PC-9 (cell line): ENCODE data around the gene SPIB. TPM values are rescaled to one million over a fixed set of nuclear protein-coding genes. Genes with fewer than 3 reads are reported as not detected.

Experiments used
- Bru-seq: library from RNA; stranded (reverse); fragments of 400-500 nt; gene quantifications from one replicate; lab custom pipeline; 2021; lab: Mats Ljungman, UMichigan
- BruChase-seq, 2 experiments: library from RNA; stranded (reverse); fragments of 400-500 nt; gene quantifications; one replicate each; lab custom pipeline; 2021; lab: Mats Ljungman, UMichigan
- BruUV-seq: library from RNA; stranded (reverse); fragments of 400-500 nt; replicated peaks from 2 replicates; lab custom pipeline; 2021; lab: Mats Ljungman, UMichigan
- CTCF ChIA-PET: fragments of 300-600 bp; sonication (Branson Sonifier 250); formaldehyde crosslinking; loops from one replicate; lab custom pipeline; 2022; ENCODE audit warnings: antibody characterized with exemption; lab: Charles Lee
- POLR2A ChIA-PET: fragments of 300-600 bp; sonication (Branson Sonifier 250); formaldehyde crosslinking; loops from one replicate; lab custom pipeline; 2022; ENCODE audit warnings: antibody characterized with exemption; ENCODE audit not compliant: unreplicated experiment; lab: Charles Lee
- DNase-seq, 2 experiments: peaks; one replicate each; pipeline versions ENCODE4 v3.0.0 to v3.0.0-alpha.2; 2015 to 2022; ENCODE audit warnings: mixed read lengths in 1 of 2
- H2AFZ ChIP-seq: fragments of 200-600 bp; sonication (generic); 2 replicates; pipeline ENCODE4 v1.8.1; 2017; ENCODE audit warnings: antibody characterized with exemption
- H3F3A ChIP-seq: fragments of 200-600 bp; sonication (generic); 2 replicates; pipeline ENCODE4 v1.8.1; 2017; ENCODE audit warnings: antibody characterized with exemption, mild to moderate bottlenecking, low read depth; ENCODE audit not compliant: insufficient read depth
- H3K27ac ChIP-seq: fragments of 200-600 bp; sonication (generic); 2 replicates; pipeline ENCODE4 v1.6.1; 2016; ENCODE audit warnings: mixed run types
- H3K27me3 ChIP-seq: fragments of 200-600 bp; sonication (generic); 2 replicates; pipeline ENCODE4 v1.6.1; 2016; ENCODE audit warnings: low read depth, mixed run types; ENCODE audit not compliant: insufficient read depth
- H3K36me3 ChIP-seq: fragments of 200-600 bp; sonication (generic); 2 replicates; pipeline ENCODE4 v1.6.1; 2016; ENCODE audit warnings: low read depth, mixed run types
- H3K4me1 ChIP-seq: fragments of 200-600 bp; sonication (generic); replicated peaks from 2 replicates; pipeline ENCODE4 v1.6.1; 2016; ENCODE audit warnings: mixed run types; ENCODE audit not compliant: insufficient read depth
- H3K4me2 ChIP-seq: fragments of 200-600 bp; sonication (generic); 2 replicates; pipeline ENCODE4 v1.6.1; 2017; ENCODE audit warnings: mixed run types
- H3K4me3 ChIP-seq: fragments of 200-600 bp; sonication (generic); 2 replicates; pipeline ENCODE4 v1.6.1; 2016; ENCODE audit warnings: mixed run types
- H3K79me2 ChIP-seq: fragments of 200-600 bp; sonication (generic); 2 replicates; pipeline ENCODE4 v1.6.1; 2017; ENCODE audit warnings: low read depth, mixed run types
- H3K9me2 ChIP-seq: fragments of 200-600 bp; sonication (generic); 2 replicates; pipeline ENCODE4 v1.8.1; 2017; ENCODE audit warnings: mild to moderate bottlenecking; ENCODE audit not compliant: insufficient read depth
- H3K9me3 ChIP-seq: fragments of 200-600 bp; sonication (generic); 2 replicates; pipeline ENCODE4 v1.8.1; 2016; ENCODE audit warnings: low read depth; ENCODE audit not compliant: insufficient read depth
- H4K20me1 ChIP-seq: fragments of 200-600 bp; sonication (generic); 2 replicates; pipeline ENCODE4 v1.8.1; 2017; ENCODE audit not compliant: insufficient read depth
- CTCF ChIP-seq: fragments of 200-600 bp; sonication (generic); conservative IDR thresholded peaks from 2 replicates; pipeline ENCODE4 v1.6.1; 2017; ENCODE audit warnings: mixed run types, antibody characterized with exemption, mild to moderate bottlenecking, moderate library complexity
- EZH2 ChIP-seq: fragments of 200-600 bp; sonication (generic); IDR thresholded peaks from 2 replicates; pipeline ENCODE4 v1.8.0; 2017; ENCODE audit warnings: antibody characterized with exemption, low read depth
- intact Hi-C: fragments of 100-400 bp; cut with micrococcal nuclease; formaldehyde crosslinking; loops from one replicate; pipeline ENCODE4 v1.10.0; 2022; ENCODE audit not compliant: unreplicated experiment
- long read RNA-seq: library from polyadenylated mRNA; stranded (forward); transcript quantifications from one replicate; pipeline ENCODE4 v2.0.0, GENCODE V29; 2022
- total RNA-seq: library from RNA; stranded (reverse); gene quantifications from 2 replicates; pipeline ENCODE4 v1.2.3, GENCODE V29; 2021

Gene SPIB
- total RNA-seq, result 0.83 TPM in 1 of 2 replicates, not detected in the other
- Bru-seq, nascent RNA, result percentile 23 among the genes with signal in this experiment
- percentile 18 among the genes with signal in this experiment for BruChase-seq, experiment 1, labeled RNA remaining after a 2-hour chase
- BruChase-seq, experiment 2, labeled RNA remaining after a 6-hour chase, result percentile 23 among the genes with signal in this experiment
- long read RNA-seq, result 0 reads

DNA sequence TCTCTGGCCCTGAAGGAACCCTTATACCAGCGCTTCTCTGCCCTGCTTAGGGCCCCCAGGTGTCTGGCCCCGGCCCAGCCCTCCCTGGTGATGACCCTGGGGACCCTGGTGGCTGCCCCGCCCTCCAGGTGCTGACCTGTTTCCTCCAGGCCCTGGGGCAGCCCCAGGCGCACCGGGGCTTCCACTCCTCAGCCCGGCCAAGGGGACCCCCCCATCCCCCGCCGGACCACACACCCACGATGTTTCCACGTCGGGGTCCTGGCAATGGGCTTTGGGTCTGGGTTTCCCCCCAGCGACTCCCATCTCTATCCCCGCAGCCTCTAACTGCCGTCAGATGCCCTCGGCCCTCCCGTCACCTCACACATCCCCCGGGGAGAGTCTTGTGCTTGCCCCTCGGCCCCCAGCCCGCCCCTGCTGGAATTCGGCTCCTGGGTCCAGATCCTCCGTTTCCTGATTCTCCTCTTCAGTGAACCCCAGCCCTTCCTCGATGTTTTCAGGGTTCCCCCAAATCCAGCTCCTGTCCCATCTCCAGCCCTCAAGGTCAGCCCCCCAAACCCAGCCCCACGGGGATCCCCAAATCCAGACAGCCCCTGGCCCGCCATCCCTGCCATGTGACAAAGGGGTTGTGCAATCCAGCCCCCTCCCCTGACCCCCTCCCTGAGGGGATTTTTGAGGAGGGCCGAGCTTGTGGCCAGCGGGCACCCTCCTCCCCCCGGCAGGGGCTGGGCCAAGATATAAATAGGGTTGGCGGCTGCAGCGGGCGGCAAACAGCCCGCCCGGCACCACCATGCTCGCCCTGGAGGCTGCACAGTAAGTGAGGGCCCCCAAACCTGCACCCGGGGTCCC lies at the start of gene SPIB:
SPIB (plus strand) TSS at position 763 of the 846 bp plus-strand sequence; CDS start at position 788, 25 bp downstream.
- no peak for DNase-seq

GRCh38 chr19:50371914-50372475 lies 46.7 kb upstream of the SPIB start:
- DNase-seq, result no peak
- CTCF ChIA-PET, result no interaction called here
- intact Hi-C loops, result no loop called here

More for the DNA sequence above, at the start of gene SPIB:
- Histone ChIP-seq H2AFZ (no peak within 1 kb of the TSS), H4K20me1 (no peaks in the 10 kb centered on the region), H3K36me3 (no peaks in the 10 kb centered on the region), H3K4me2 (no peak within 1 kb of the TSS), H3K27me3 (no peaks in the 10 kb centered on the region), H3K79me2 (no peaks in the 10 kb centered on the region), H3K9me3 (no peaks in the 10 kb centered on the region), H3K4me3 (no peak within 1 kb of the TSS), H3K4me1 (no peaks in the 10 kb centered on the region), H3K9me2 (no peaks in the 10 kb centered on the region), H3K27ac (no peak within 1 kb of the TSS), H3F3A (peaks cover 7% of the 10 kb centered on the region; the same call in 1 of the 2 replicates)
- BruUV-seq, result no TSS peak
- TF ChIP-seq EZH2, result no peak
- no peak for TF ChIP-seq CTCF
- ChIA-PET CTCF (no interaction called here), POLR2A (no interaction called here)
- intact Hi-C loops, result no loop called here

More at GRCh38 chr19:50371914-50372475, 46.7 kb upstream of the SPIB start:
- no peaks in the 10 kb centered on the region for H3K36me3 ChIP-seq
- H3K4me2 ChIP-seq, result no peak overlapping the region
- peaks cover 1% of the 10 kb centered on the region; the same call in 1 of the 2 replicates for H3F3A ChIP-seq
- H2AFZ ChIP-seq, result no peak overlapping the region
- no TSS peak for BruUV-seq
- peaks cover under 1% of the 10 kb centered on the region for H3K79me2 ChIP-seq
- no peak overlapping the region for H3K27ac ChIP-seq
- TF ChIP-seq CTCF, result no peak
- no peak for TF ChIP-seq EZH2
- POLR2A ChIA-PET, result no interaction called here
- no peaks in the 10 kb centered on the region for H3K27me3 ChIP-seq
- H3K9me3 ChIP-seq, result no peaks in the 10 kb centered on the region
- H3K9me2 ChIP-seq, result no peaks in the 10 kb centered on the region
- no peak overlapping the region for H3K4me3 ChIP-seq
- peaks cover 1% of the 10 kb centered on the region for H4K20me1 ChIP-seq
- H3K4me1 ChIP-seq, result 0 out of 2 replicates have a peak, but pooled peaks cover 6% of the 10 kb centered on the region
